Mesenchymal stem cell (in vitro differentiated cells and primary cell): ENCODE results near the gene RELT.
A peak's percentile ranks its signal among the peaks of the same experiment; 100 is the strongest.

Experiments
- DNase-seq: peaks from one replicate; pipeline ENCODE4 v3.0.0-alpha.2; 2013
- H2AFZ ChIP-seq: one replicate; pipeline ENCODE4 v1.6.1; 2013; ENCODE audit warnings: low read depth, mild to moderate bottlenecking, control low read depth, inconsistent platforms, low read length, moderate library complexity
- H2AK5ac ChIP-seq: 2 replicates; pipeline ENCODE4 v1.6.1; 2013; ENCODE audit warnings: low read length, moderate library complexity, mild to moderate bottlenecking, inconsistent platforms; ENCODE audit not compliant: severe bottlenecking
- H2BK120ac ChIP-seq: one replicate; pipeline ENCODE4 v1.6.1; 2013; ENCODE audit warnings: low read depth, mild to moderate bottlenecking, inconsistent platforms, low read length, moderate library complexity
- H2BK12ac ChIP-seq, 2 experiments: one replicate each; pipeline ENCODE4 v1.6.1; 2013; ENCODE audit warnings: inconsistent platforms in 2 of 2, low read length in 2 of 2, mild to moderate bottlenecking in 2 of 2, moderate library complexity in 2 of 2, control low read depth in 1 of 2
- H2BK15ac ChIP-seq: one replicate; pipeline ENCODE4 v1.6.1; 2013; ENCODE audit warnings: mild to moderate bottlenecking, low read depth, inconsistent platforms; ENCODE audit not compliant: poor library complexity, severe bottlenecking
- H2BK5ac ChIP-seq: 2 replicates; pipeline ENCODE4 v1.6.1; 2013; ENCODE audit warnings: low read depth, mild to moderate bottlenecking, low read length, control low read depth, inconsistent platforms; ENCODE audit not compliant: poor library complexity, severe bottlenecking
- H3K14ac ChIP-seq, 2 experiments: one replicate each; pipeline ENCODE4 v1.6.1; 2013; ENCODE audit warnings: inconsistent platforms in 2 of 2, low read length in 2 of 2, control low read depth in 1 of 2, mild to moderate bottlenecking in 1 of 2, moderate library complexity in 1 of 2
- H3K18ac ChIP-seq, 2 experiments: one replicate each; pipeline ENCODE4 v1.6.1; 2013; ENCODE audit warnings: inconsistent platforms in 2 of 2, low read length in 2 of 2, control low read depth in 1 of 2, low read depth in 1 of 2, mild to moderate bottlenecking in 1 of 2
- H3K23ac ChIP-seq, 2 experiments: one replicate each; pipeline ENCODE4 v1.6.1; 2013; ENCODE audit warnings: inconsistent platforms in 2 of 2, low read length in 2 of 2, mild to moderate bottlenecking in 2 of 2, moderate library complexity in 2 of 2, control low read depth in 1 of 2
- H3K27ac ChIP-seq: 2 replicates; pipeline ENCODE4 v1.5.1; 2013; ENCODE audit warnings: mild to moderate bottlenecking, moderate library complexity, low read length, control low read depth, inconsistent platforms; ENCODE audit not compliant: poor library complexity, severe bottlenecking
- H3K27me3 ChIP-seq, 2 experiments: 2 replicates each; pipeline versions ENCODE4 v1.6.1 to v1.7.0; 2013; ENCODE audit warnings: low read length in 2 of 2, mild to moderate bottlenecking in 2 of 2, moderate library complexity in 2 of 2, control low read depth in 1 of 2, inconsistent platforms in 1 of 2; ENCODE audit not compliant: control insufficient read depth in 1 of 2, insufficient read depth in 1 of 2
- H3K36me3 ChIP-seq, 2 experiments: 2 replicates each; pipeline versions ENCODE4 v1.6.1 to v1.7.0; 2013; ENCODE audit warnings: low read length in 2 of 2, control low read depth in 1 of 2, inconsistent platforms in 1 of 2, low read depth in 1 of 2, mild to moderate bottlenecking in 1 of 2; ENCODE audit not compliant: insufficient read depth in 2 of 2, control insufficient read depth in 1 of 2
- H3K4ac ChIP-seq, 2 experiments: one replicate each; pipeline ENCODE4 v1.6.1; 2013; ENCODE audit warnings: inconsistent platforms in 2 of 2, low read length in 2 of 2, mild to moderate bottlenecking in 2 of 2, moderate library complexity in 2 of 2, control low read depth in 1 of 2, low read depth in 1 of 2
- H3K4me1 ChIP-seq: 2 replicates; pipeline ENCODE4 v1.6.1; 2013; ENCODE audit warnings: low read depth, low read length, control low read depth; ENCODE audit not compliant: control insufficient read depth, insufficient read depth
- H3K4me2 ChIP-seq: 2 replicates; pipeline ENCODE4 v1.6.1; 2013; ENCODE audit warnings: low read length, mild to moderate bottlenecking, inconsistent platforms; ENCODE audit not compliant: poor library complexity, severe bottlenecking
- H3K4me3 ChIP-seq, 2 experiments: 2 replicates each; pipeline versions ENCODE4 v1.5.1 to v1.7.0; 2013; ENCODE audit warnings: low read length in 2 of 2, mild to moderate bottlenecking in 2 of 2, control low read depth in 1 of 2, low read depth in 1 of 2; ENCODE audit not compliant: insufficient read depth in 1 of 2
- H3K79me1 ChIP-seq: replicated peaks from 2 replicates; pipeline ENCODE4 v1.6.1; 2013; ENCODE audit warnings: mild to moderate bottlenecking, control low read depth, low read length, inconsistent platforms; ENCODE audit not compliant: poor library complexity, severe bottlenecking
- H3K9ac ChIP-seq: 2 replicates; pipeline ENCODE4 v1.7.0; 2013; ENCODE audit warnings: mild to moderate bottlenecking, low read length, moderate library complexity
- H3K9me3 ChIP-seq: 2 replicates; pipeline ENCODE4 v1.7.0; 2013; ENCODE audit warnings: mild to moderate bottlenecking, low read length; ENCODE audit not compliant: control insufficient read depth
- H4K8ac ChIP-seq: one replicate; pipeline ENCODE4 v1.6.1; 2013; ENCODE audit warnings: inconsistent platforms, mild to moderate bottlenecking, low read length, moderate library complexity
- H4K91ac ChIP-seq: one replicate; pipeline ENCODE4 v1.6.1; 2013; ENCODE audit warnings: mild to moderate bottlenecking, low read length, inconsistent platforms
- WGBS: methylation state at CpG from one replicate; pipeline ENCODE4 v1.1.7; 2013; ENCODE audit warnings: mixed read lengths; 5-methylcytosine and 5-hydroxymethylcytosine counted together

Gene RELT

DNA sequence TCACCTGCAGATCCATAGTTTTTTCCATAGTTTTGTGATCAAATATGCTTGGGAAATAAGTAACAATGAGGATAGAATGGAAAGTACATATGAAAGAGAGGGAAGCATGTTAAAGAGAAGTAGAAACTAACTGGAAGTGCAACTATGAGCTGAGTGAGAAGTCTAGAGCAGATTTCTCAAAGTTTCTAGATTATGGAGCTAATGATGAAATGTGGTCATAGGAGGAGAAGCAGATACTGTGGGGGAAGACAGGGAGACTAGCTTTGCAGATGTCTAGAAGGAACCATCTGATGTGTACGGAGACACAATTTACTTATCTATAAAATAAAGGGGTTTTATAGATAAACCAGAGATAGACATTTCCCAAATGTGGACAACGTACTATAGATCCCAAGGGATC lies 37.1 kb downstream of the RELT start:
- no peak overlapping the region for H4K8ac ChIP-seq
- no peak overlapping the region for H2AK5ac ChIP-seq

DNA sequence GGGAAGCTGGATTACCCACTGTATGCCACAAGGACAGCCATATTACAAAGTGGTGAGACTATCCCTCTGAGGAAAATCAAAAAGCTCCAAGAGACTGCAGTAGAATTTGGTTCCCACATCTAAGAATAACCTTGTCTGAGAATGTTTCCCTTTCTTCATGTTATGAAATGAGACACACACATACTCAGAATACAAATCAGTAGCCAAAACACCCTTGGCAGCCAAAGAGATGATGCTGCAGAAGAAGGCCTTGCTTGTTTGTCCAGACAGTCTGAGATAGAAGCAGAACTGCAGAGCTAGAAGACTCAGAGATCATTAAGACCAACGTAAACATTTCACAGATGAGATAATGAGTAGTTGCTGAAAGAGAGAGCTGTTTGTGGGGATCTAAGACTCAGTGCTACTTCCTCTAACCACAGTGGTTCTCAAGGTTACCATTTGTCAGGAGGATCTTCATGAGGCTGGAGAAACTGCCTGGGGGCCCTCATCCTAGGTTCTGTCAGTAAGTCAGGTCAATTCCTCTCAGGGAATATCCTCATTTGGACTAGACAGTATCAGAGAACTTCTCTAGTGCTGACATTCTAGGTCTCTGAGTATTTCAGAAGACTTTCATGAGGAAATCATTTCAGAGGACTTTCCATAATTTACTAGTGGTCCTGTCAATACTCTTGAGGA lies 38.9 kb downstream of the RELT start:
- H2BK120ac ChIP-seq, result no peak overlapping the region
- no peak overlapping the region for H2AFZ ChIP-seq
- H3K27ac ChIP-seq, result peak overlapping the region; percentile 15
- H3K18ac ChIP-seq, result no peak overlapping the region
- DNase-seq, result peak; percentile 85
- H3K4me1 ChIP-seq, result no peaks in the 10 kb centered on the region
- no peak overlapping the region for H3K4me3 ChIP-seq
- no peak overlapping the region for H2BK15ac ChIP-seq
- H3K27me3 ChIP-seq, result no peaks in the 10 kb centered on the region
- H3K9me3 ChIP-seq, result no peaks in the 10 kb centered on the region
- no peak overlapping the region for H2BK5ac ChIP-seq
- H3K79me1 ChIP-seq, result peaks cover 4% of the 10 kb centered on the region
- H3K4ac ChIP-seq, result no peak overlapping the region
- no peak overlapping the region for H2AK5ac ChIP-seq
- H3K14ac ChIP-seq, result no peak overlapping the region
- no peak overlapping the region for H2BK12ac ChIP-seq
- no peak overlapping the region for H3K4me2 ChIP-seq
- peak overlapping the region; percentile 11 for H3K9ac ChIP-seq
- no peak overlapping the region for H4K8ac ChIP-seq
- H3K36me3 ChIP-seq, result peaks cover 13 to 28% of the 10 kb centered on the region in 2 experiments
- 20% methylated on average over 1 of the region's 1 CpG for WGBS
- H3K23ac ChIP-seq, result no peak overlapping the region
- H4K91ac ChIP-seq, result no peak overlapping the region

More for the DNA sequence above, 37.1 kb downstream of the RELT start:
- Histone ChIP-seq H3K18ac (no peak overlapping the region), H4K91ac (no peak overlapping the region), H3K23ac (no peak overlapping the region), H2BK15ac (no peak overlapping the region), H3K4me1 (peaks cover 2% of the 10 kb centered on the region), H2BK5ac (no peak overlapping the region), H3K27ac (no peak overlapping the region), H3K4me2 (no peak overlapping the region), H2BK120ac (no peak overlapping the region), H3K4me3 (no peak overlapping the region), H2AFZ (no peak overlapping the region), H3K79me1 (no peaks in the 10 kb centered on the region), H2BK12ac (no peak overlapping the region), H3K14ac (no peak overlapping the region), H3K36me3 (peaks cover 18 to 26% of the 10 kb centered on the region in 2 experiments), H3K9me3 (no peaks in the 10 kb centered on the region), H3K9ac (no peak overlapping the region), H3K4ac (no peak overlapping the region), H3K27me3 (no peaks in the 10 kb centered on the region)
- WGBS, result no CpG with 5 or more reads among the region's 2 CpGs
- DNase-seq, result no peak

- no peak overlapping the region for H2AFZ ChIP-seq
- H2BK120ac ChIP-seq, result no peak overlapping the region
- peak overlapping the region; percentile 6 for H3K9ac ChIP-seq
- no peak overlapping the region for H2AK5ac ChIP-seq
- H3K4me1 ChIP-seq, result no peaks in the 10 kb centered on the region
- H3K18ac ChIP-seq, result no peak overlapping the region
- H2BK15ac ChIP-seq, result no peak overlapping the region
- H4K91ac ChIP-seq, result no peak overlapping the region
- no peak overlapping the region for H3K4me3 ChIP-seq
- H3K4me2 ChIP-seq, result no peak overlapping the region
- H3K4ac ChIP-seq, result no peak overlapping the region
- no peaks in the 10 kb centered on the region for H3K9me3 ChIP-seq
- peaks cover 4% of the 10 kb centered on the region for H3K79me1 ChIP-seq
- H3K27ac ChIP-seq, result no peak overlapping the region
- H3K23ac ChIP-seq, result no peak overlapping the region
- no peak overlapping the region for H2BK5ac ChIP-seq
- H3K27me3 ChIP-seq, result no peaks in the 10 kb centered on the region
- H4K8ac ChIP-seq, result no peak overlapping the region
- H2BK12ac ChIP-seq, result no peak overlapping the region
- DNase-seq, result no peak
- no peak overlapping the region for H3K14ac ChIP-seq
- peaks cover 9 to 20% of the 10 kb centered on the region in 2 experiments for H3K36me3 ChIP-seq
- 97% methylated on average over 3 of the region's 4 CpGs for WGBS
Observed at GRCh38 chr11:73415854-73416615, 39.8 kb downstream of the RELT start.

- H2BK5ac ChIP-seq, result no peak overlapping the region
- no peak overlapping the region for H4K91ac ChIP-seq
- no peak overlapping the region for H3K27ac ChIP-seq
- no peak overlapping the region for H3K18ac ChIP-seq
- H2AK5ac ChIP-seq, result no peak overlapping the region
- H3K4me3 ChIP-seq, result no peak overlapping the region
- H3K36me3 ChIP-seq, result peaks cover 4 to 14% of the 10 kb centered on the region in 2 experiments
- H3K4ac ChIP-seq, result no peak overlapping the region
- no peak overlapping the region for H2BK120ac ChIP-seq
- WGBS, result 97% methylated on average over 2 of the region's 2 CpGs
- no peak overlapping the region for H3K23ac ChIP-seq
- no peak overlapping the region for H4K8ac ChIP-seq
- H2BK15ac ChIP-seq, result no peak overlapping the region
- H3K14ac ChIP-seq, result no peak overlapping the region
- H3K4me2 ChIP-seq, result no peak overlapping the region
- no peaks in the 10 kb centered on the region for H3K9me3 ChIP-seq
- H3K9ac ChIP-seq, result peak overlapping the region; percentile 6
- peaks cover 4% of the 10 kb centered on the region for H3K79me1 ChIP-seq
- no peak overlapping the region for H2AFZ ChIP-seq
- H2BK12ac ChIP-seq, result no peak overlapping the region
- peak; percentile 48 for DNase-seq
- H3K4me1 ChIP-seq, result no peaks in the 10 kb centered on the region
- no peaks in the 10 kb centered on the region for H3K27me3 ChIP-seq
Observed at GRCh38 chr11:73416786-73417185, 40.6 kb downstream of the RELT start.
